H1 (cell line): ENCODE measurements around the gene GXYLT1. TPM values are rescaled to one million over a fixed set of nuclear protein-coding genes. Genes with fewer than 3 reads are reported as not detected.

Experiments used
- CTCF ChIA-PET: fragments of 300-600 bp; sonication (Branson Sonifier 250); formaldehyde crosslinking; loops from one replicate; lab custom pipeline; 2021; ENCODE audit not compliant: partially characterized antibody; lab: Charles Lee
- POLR2A ChIA-PET: fragments of 300-600 bp; sonication (Branson Sonifier 250); formaldehyde crosslinking; loops from one replicate; lab custom pipeline; 2021; ENCODE audit warnings: inconsistent platforms; ENCODE audit not compliant: partially characterized antibody; lab: Charles Lee
- DNase-seq, 2 experiments: peaks; one replicate each; pipeline versions ENCODE4 v3.0.0 to v3.0.0-alpha.2; 2010 to 2022; ENCODE audit warnings: low spot score in 2 of 2, low read depth in 1 of 2, mixed read lengths in 1 of 2
- FAIRE-seq: peaks from 2 replicates; lab custom pipeline; 2011; peaks lifted over from hg19 to GRCh38; lab: Jason Lieb, UNC
- H2AFZ ChIP-seq: 2 replicates; pipeline ENCODE4 v1.8.1; 2012; ENCODE audit warnings: low read length, inconsistent platforms
- H2AK5ac ChIP-seq: 2 replicates; pipeline ENCODE4 v1.6.1; 2013; ENCODE audit warnings: low read depth, low read length
- H2BK120ac ChIP-seq: replicated peaks from 2 replicates; pipeline ENCODE3; 2013; ENCODE audit warnings: low read depth, low read length, inconsistent platforms
- H2BK12ac ChIP-seq: 2 replicates; pipeline ENCODE4 v1.6.1; 2013; ENCODE audit warnings: low read depth, low read length
- H2BK15ac ChIP-seq: 2 replicates; pipeline ENCODE4 v1.6.1; 2013; ENCODE audit warnings: low read length
- H2BK20ac ChIP-seq: 2 replicates; pipeline ENCODE4 v1.6.1; 2013; ENCODE audit warnings: low read length
- H2BK5ac ChIP-seq: 2 replicates; pipeline ENCODE4 v1.6.1; 2013; ENCODE audit warnings: low read depth, low read length
- H3K14ac ChIP-seq: 2 replicates; pipeline ENCODE4 v1.6.1; 2013; ENCODE audit warnings: inconsistent platforms; ENCODE audit not compliant: insufficient read length
- H3K18ac ChIP-seq: 2 replicates; pipeline ENCODE4 v1.6.1; 2013; ENCODE audit warnings: low read length; ENCODE audit errors: extremely low read depth
- H3K23ac ChIP-seq: 2 replicates; pipeline ENCODE4 v1.6.1; 2013; ENCODE audit warnings: inconsistent platforms; ENCODE audit not compliant: insufficient read length
- H3K23me2 ChIP-seq: 2 replicates; pipeline ENCODE4 v1.6.1; 2013; ENCODE audit warnings: low read depth, low read length
- H3K27ac ChIP-seq: 2 replicates; pipeline ENCODE4 v1.6.1; 2011; ENCODE audit warnings: low read depth, low read length, inconsistent platforms
- H3K27me3 ChIP-seq, 4 experiments: replicated peaks in 1 of 4; 1 replicate in 1 of 4; 2 replicates in 3 of 4; pipeline versions ENCODE4 v1.6.1 to v1.8.1; 2011 to 2013; ENCODE audit warnings: low read length in 3 of 4, mild to moderate bottlenecking in 3 of 4, inconsistent platforms in 2 of 4, mixed read lengths in 2 of 4, moderate library complexity in 1 of 4; ENCODE audit not compliant: control insufficient read depth in 3 of 4, insufficient read depth in 3 of 4; ENCODE audit errors: extremely low read depth in 1 of 4
- H3K36me3 ChIP-seq, 4 experiments: 2 replicates each; pipeline versions ENCODE4 v1.6.1 to v1.8.1; 2011 to 2013; ENCODE audit warnings: mild to moderate bottlenecking in 4 of 4, low read length in 3 of 4, moderate library complexity in 2 of 4, control low read depth in 1 of 4, inconsistent platforms in 1 of 4; ENCODE audit not compliant: insufficient read depth in 4 of 4, control insufficient read depth in 2 of 4
- H3K4ac ChIP-seq: replicated peaks from 2 replicates; pipeline ENCODE3; 2013; ENCODE audit warnings: low read length, low read depth, mixed read lengths, inconsistent platforms; ENCODE audit not compliant: insufficient read length
- H3K4me1 ChIP-seq, 4 experiments: replicated peaks in 1 of 4; 1 replicate in 1 of 4; 2 replicates in 3 of 4; pipeline versions ENCODE4 v1.6.1 to v1.8.1; 2011 to 2013; ENCODE audit warnings: low read length in 3 of 4, inconsistent platforms in 2 of 4, mixed read lengths in 1 of 4; ENCODE audit not compliant: insufficient read depth in 4 of 4, control insufficient read depth in 3 of 4
- H3K4me2 ChIP-seq, 2 experiments: 2 replicates each; pipeline versions ENCODE4 v1.6.1 to v1.8.1; 2011 to 2013; ENCODE audit warnings: low read depth in 2 of 2, low read length in 2 of 2, control low read depth in 1 of 2, inconsistent platforms in 1 of 2, mild to moderate bottlenecking in 1 of 2; ENCODE audit not compliant: insufficient read depth in 1 of 2
- H3K4me3 ChIP-seq, 4 experiments: fragments of 200-600, 300-600 bp in 1 of 4; sonication (generic), shearing (Covaris generic), sonication (Bioruptor Twin) in 1 of 4; 2 replicates each; pipeline versions ENCODE4 v1.5.1 to v1.8.1; 2011 to 2016; ENCODE audit warnings: low read length in 4 of 4, low read depth in 3 of 4, control low read depth in 2 of 4, inconsistent platforms in 2 of 4, mild to moderate bottlenecking in 2 of 4, mixed read lengths in 1 of 4, moderate library complexity in 1 of 4; ENCODE audit not compliant: insufficient read depth in 2 of 4; ENCODE audit errors: extremely low read depth in 1 of 4
- H3K56ac ChIP-seq: replicated peaks from 2 replicates; pipeline ENCODE3; 2013; ENCODE audit warnings: low read depth, mild to moderate bottlenecking, mixed read lengths, low read length, inconsistent platforms; ENCODE audit not compliant: insufficient read length
- H3K79me1 ChIP-seq: 2 replicates; pipeline ENCODE4 v1.6.1; 2013; ENCODE audit warnings: low read depth, low read length, control low read depth
- H3K79me2 ChIP-seq, 2 experiments: 2 replicates each; pipeline versions ENCODE4 v1.6.1 to v1.8.1; 2012 to 2013; ENCODE audit warnings: low read length in 2 of 2, mild to moderate bottlenecking in 2 of 2, inconsistent platforms in 1 of 2; ENCODE audit not compliant: insufficient read depth in 2 of 2, control insufficient read depth in 1 of 2
- H3K9ac ChIP-seq, 4 experiments: replicated peaks in 1 of 4; 1 replicate in 1 of 4; 2 replicates in 3 of 4; pipeline versions ENCODE4 v1.6.1 to v1.8.1; 2011 to 2013; ENCODE audit warnings: low read depth in 3 of 4, low read length in 3 of 4, control low read depth in 2 of 4, mild to moderate bottlenecking in 2 of 4, moderate library complexity in 2 of 4, inconsistent platforms in 1 of 4; ENCODE audit errors: extremely low read depth in 1 of 4
- H3K9me3 ChIP-seq, 2 experiments: 2 replicates each; pipeline versions ENCODE4 v1.6.1 to v1.8.1; 2012 to 2013; ENCODE audit warnings: mild to moderate bottlenecking in 2 of 2, moderate library complexity in 2 of 2, control low read depth in 1 of 2, inconsistent platforms in 1 of 2, low read depth in 1 of 2, low read length in 1 of 2, mixed read lengths in 1 of 2; ENCODE audit not compliant: insufficient read depth in 2 of 2
- H4K20me1 ChIP-seq, 2 experiments: replicated peaks in 1 of 2; 2 replicates each; pipeline versions ENCODE3 to v1.8.1; 2011 to 2013; ENCODE audit warnings: inconsistent platforms in 2 of 2, low read length in 2 of 2, mild to moderate bottlenecking in 1 of 2; ENCODE audit not compliant: insufficient read depth in 2 of 2, control insufficient read depth in 1 of 2
- H4K5ac ChIP-seq: 2 replicates; pipeline ENCODE4 v1.6.1; 2013; ENCODE audit warnings: low read length, low read depth, mixed read lengths, inconsistent platforms; ENCODE audit not compliant: insufficient read length
- H4K8ac ChIP-seq: 2 replicates; pipeline ENCODE4 v1.8.0; 2013; ENCODE audit warnings: mild to moderate bottlenecking, moderate library complexity, low read length, inconsistent platforms; ENCODE audit not compliant: insufficient read depth; ENCODE audit errors: extremely low read depth
- H4K91ac ChIP-seq: replicated peaks from 2 replicates; pipeline ENCODE3; 2013; ENCODE audit warnings: low read length, mixed read lengths, inconsistent platforms; ENCODE audit not compliant: insufficient read length
- CEBPB ChIP-seq: IDR thresholded peaks from 2 replicates; pipeline ENCODE4 v1.6.1; 2012; ENCODE audit warnings: low read depth, low read length
- CREB1 ChIP-seq: IDR thresholded peaks from 2 replicates; pipeline ENCODE4 v1.6.1; 2012; ENCODE audit warnings: inconsistent platforms
- GABPA ChIP-seq: IDR thresholded peaks from 2 replicates; pipeline ENCODE4 v1.6.1; 2011; ENCODE audit warnings: mild to moderate bottlenecking, low read length, moderate library complexity, borderline replicate concordance; ENCODE audit not compliant: insufficient read depth
- NANOG ChIP-seq: IDR thresholded peaks from 2 replicates; pipeline ENCODE4 v1.6.1; 2011; ENCODE audit warnings: low read length, low read depth, mild to moderate bottlenecking, inconsistent platforms; ENCODE audit not compliant: insufficient read depth, poor library complexity, severe bottlenecking
- POLR2AphosphoS5 ChIP-seq: IDR thresholded peaks from 2 replicates; pipeline ENCODE4 v1.6.1; 2011; ENCODE audit warnings: low read depth, low read length
- SIX5 ChIP-seq: IDR thresholded peaks from 2 replicates; pipeline ENCODE4 v1.6.1; 2011; ENCODE audit warnings: mild to moderate bottlenecking, low read depth, low read length
- SP2 ChIP-seq: IDR thresholded peaks from 2 replicates; pipeline ENCODE4 v1.6.1; 2012; ENCODE audit warnings: mild to moderate bottlenecking, low read length, inconsistent platforms
- TAF1 ChIP-seq: IDR thresholded peaks from 2 replicates; pipeline ENCODE4 v1.6.1; 2011; ENCODE audit warnings: mild to moderate bottlenecking, low read depth, low read length
- TEAD4 ChIP-seq: IDR thresholded peaks from 2 replicates; pipeline ENCODE4 v1.6.1; 2012; ENCODE audit warnings: low read depth, low read length, inconsistent platforms, mixed read lengths
- YY1 ChIP-seq: IDR thresholded peaks from 2 replicates; pipeline ENCODE4 v1.6.1; 2011; ENCODE audit warnings: low read depth, mild to moderate bottlenecking, low read length
- WGBS, 2 experiments: shearing (Covaris generic) in 1 of 2; methylation state at CpG; one replicate each; pipeline versions ENCODE4 v1.1.6 to v1.1.7; 2013 to 2015; ENCODE audit warnings: low lambda C conversion rate in 2 of 2, mixed read lengths in 2 of 2, inconsistent platforms in 1 of 2, low coverage in 1 of 2, missing lambda C conversion rate in 1 of 2; ENCODE audit not compliant: insufficient replicate concordance in 2 of 2, insufficient coverage in 1 of 2, insufficient read length in 1 of 2; ENCODE audit errors: extremely low coverage in 1 of 2, missing lambda C conversion rate in 1 of 2; 5-methylcytosine and 5-hydroxymethylcytosine counted together
- polyA plus RNA-seq, 7 experiments: library from polyadenylated mRNA; depleted of rRNA in 3 of 7; stranded (reverse) in 5 of 7; unstranded in 2 of 7; fragments of >200 nt in 5 of 7; fragments of 200-250 nt in 2 of 7; gene quantifications; 1 replicate in 5 of 7; 2 replicates in 1 of 7; 4 replicates in 1 of 7; pipeline versions ENCODE4 v1.2.1 to v1.2.3, GENCODE V29; 2011 to 2013; ENCODE audit warnings: missing spikeins in 2 of 7, mixed read lengths in 2 of 7
- total RNA-seq: library from RNA; stranded (reverse); fragmentation: NEBNext Ultra II Directional; extraction: Animal tissue kit (Norgen Biotek cat#: 25700); gene quantifications from 2 replicates; pipeline ENCODE4 v1.2.1, GENCODE V29; 2021
- TF ChIP-seq, protein P1 (sequence below): IDR thresholded peaks from 2 replicates; pipeline ENCODE4 v1.6.1; 2012; ENCODE audit warnings: inconsistent platforms
- TF ChIP-seq, protein P2 (sequence below), 3 experiments: IDR thresholded peaks; 1 replicate in 2 of 3; 2 replicates in 1 of 3; pipeline versions ENCODE4 v1.5.1 to v1.6.1; 2011; ENCODE audit warnings: low read length in 3 of 3, mild to moderate bottlenecking in 3 of 3, inconsistent platforms in 2 of 3, low read depth in 1 of 3, moderate library complexity in 1 of 3; ENCODE audit not compliant: insufficient read depth in 1 of 3; ENCODE audit errors: control extremely low read depth in 1 of 3

The GXYLT1 gene
- total and polyA plus RNA-seq, 2 of the 8 experiments (the other 6 are each of a cell fraction or from before 2014, with no cell fraction given) = 3.1 to 10.7 TPM

DNA sequence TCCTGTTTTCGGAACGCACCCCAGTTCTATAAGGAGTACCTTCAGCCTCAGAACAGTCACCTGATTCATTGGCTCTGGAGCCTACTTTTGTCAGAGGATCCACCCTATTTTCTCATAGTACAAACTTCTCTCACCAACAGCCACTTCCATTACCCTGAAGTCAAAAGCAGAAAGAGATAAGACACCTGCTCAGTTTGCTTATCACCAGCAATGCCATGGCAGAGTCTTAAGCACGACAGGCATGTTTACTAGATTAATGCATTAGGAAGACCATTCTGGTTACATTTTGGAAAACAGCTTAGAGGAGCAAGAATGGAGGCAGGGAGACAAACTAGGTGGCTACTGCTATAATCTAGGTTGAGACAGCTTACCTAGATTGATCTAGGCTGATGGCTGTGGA is 67.7 kb downstream of the GXYLT1 start:
- H4K8ac ChIP-seq = no peak overlapping the region
- peaks cover 5 to 7% of the 10 kb centered on the region in 2 experiments; a peak in 3 of 4 replicates for H3K9me3 ChIP-seq
- no peak overlapping the region for H2BK20ac ChIP-seq
- H2BK12ac ChIP-seq = no peak overlapping the region
- no peak overlapping the region for H3K4me3 ChIP-seq
- H3K18ac ChIP-seq = no peak overlapping the region
- H3K9ac ChIP-seq = no peak overlapping the region
- no peak overlapping the region for H3K4me2 ChIP-seq
- FAIRE-seq = no peak
- DNase-seq = no peak
- H3K56ac ChIP-seq = no peak overlapping the region
- CTCF ChIA-PET = no interaction called here
- no peaks in the 10 kb centered on the region for H3K4me1 ChIP-seq
- H3K36me3 ChIP-seq = no peaks in the 10 kb centered on the region
- H2AFZ ChIP-seq = no peak overlapping the region
- no peak overlapping the region for H2BK5ac ChIP-seq
- no peaks in the 10 kb centered on the region for H3K27me3 ChIP-seq
- no peak overlapping the region for H4K91ac ChIP-seq
- H3K14ac ChIP-seq = no peak overlapping the region
- POLR2A ChIA-PET = no interaction called here
- H2BK120ac ChIP-seq = no peak overlapping the region
- no peak overlapping the region for H3K23ac ChIP-seq
- no peak overlapping the region for H4K5ac ChIP-seq
- no peak overlapping the region for H3K4ac ChIP-seq
- H2BK15ac ChIP-seq = no peak overlapping the region
- H4K20me1 ChIP-seq = no peaks in the 10 kb centered on the region
- H3K23me2 ChIP-seq = no peaks in the 10 kb centered on the region
- no peak overlapping the region for H2AK5ac ChIP-seq
- TF ChIP-seq POLR2AphosphoS5 = no peak
- TF ChIP-seq, protein P1, sequence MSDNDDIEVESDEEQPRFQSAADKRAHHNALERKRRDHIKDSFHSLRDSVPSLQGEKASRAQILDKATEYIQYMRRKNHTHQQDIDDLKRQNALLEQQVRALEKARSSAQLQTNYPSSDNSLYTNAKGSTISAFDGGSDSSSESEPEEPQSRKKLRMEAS = no peak
- TF ChIP-seq SP2 = no peak
- no peak for TF ChIP-seq GABPA
- TF ChIP-seq, protein P2, sequence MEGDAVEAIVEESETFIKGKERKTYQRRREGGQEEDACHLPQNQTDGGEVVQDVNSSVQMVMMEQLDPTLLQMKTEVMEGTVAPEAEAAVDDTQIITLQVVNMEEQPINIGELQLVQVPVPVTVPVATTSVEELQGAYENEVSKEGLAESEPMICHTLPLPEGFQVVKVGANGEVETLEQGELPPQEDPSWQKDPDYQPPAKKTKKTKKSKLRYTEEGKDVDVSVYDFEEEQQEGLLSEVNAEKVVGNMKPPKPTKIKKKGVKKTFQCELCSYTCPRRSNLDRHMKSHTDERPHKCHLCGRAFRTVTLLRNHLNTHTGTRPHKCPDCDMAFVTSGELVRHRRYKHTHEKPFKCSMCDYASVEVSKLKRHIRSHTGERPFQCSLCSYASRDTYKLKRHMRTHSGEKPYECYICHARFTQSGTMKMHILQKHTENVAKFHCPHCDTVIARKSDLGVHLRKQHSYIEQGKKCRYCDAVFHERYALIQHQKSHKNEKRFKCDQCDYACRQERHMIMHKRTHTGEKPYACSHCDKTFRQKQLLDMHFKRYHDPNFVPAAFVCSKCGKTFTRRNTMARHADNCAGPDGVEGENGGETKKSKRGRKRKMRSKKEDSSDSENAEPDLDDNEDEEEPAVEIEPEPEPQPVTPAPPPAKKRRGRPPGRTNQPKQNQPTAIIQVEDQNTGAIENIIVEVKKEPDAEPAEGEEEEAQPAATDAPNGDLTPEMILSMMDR (IDR thresholded peaks at IDR 0.05; ENCODE audit: control extremely low read depth in 1 of 3, insufficient read depth in 1 of 3, low read depth in 1 of 3, low read length in 3 of 3) = no peak
- TF ChIP-seq CEBPB = no peak
- TF ChIP-seq TAF1 = no peak
- no peak for TF ChIP-seq NANOG
- no peak for TF ChIP-seq YY1
- TF ChIP-seq CREB1 = no peak
- no peak for TF ChIP-seq SIX5
- TF ChIP-seq TEAD4 = no peak
- 91% methylated on average over 3 of the region's 3 CpGs; no CpG with 5 or more reads in 1 of the 2 experiments for WGBS, 2 experiments
- H3K27ac ChIP-seq = no peak overlapping the region
- no peaks in the 10 kb centered on the region for H3K79me1 ChIP-seq
- no peaks in the 10 kb centered on the region for H3K79me2 ChIP-seq
